HEK293T (cell line): Measurements from ENCODE around the gene ARAP2.

Experiments
- BHLHE40 ChIP-seq: fragments of 450-650 bp; IDR thresholded peaks from 2 replicates; pipeline ENCODE4 v1.6.1; 2016; ENCODE audit warnings: mild to moderate bottlenecking, moderate library complexity, borderline replicate concordance
- CTBP1 ChIP-seq: fragments of 450-650 bp; IDR thresholded peaks from 2 replicates; pipeline ENCODE4 v1.6.1; 2016; ENCODE audit warnings: borderline replicate concordance
- ELF4 ChIP-seq: fragments of 450-650 bp; IDR thresholded peaks from 2 replicates; pipeline ENCODE4 v1.6.1; 2017; ENCODE audit warnings: antibody characterized with exemption
- FOXA1 ChIP-seq: fragments of 450-650 bp; IDR thresholded peaks from 2 replicates; pipeline ENCODE4 v1.6.1; 2016; ENCODE audit warnings: mild to moderate bottlenecking
- FOXK2 ChIP-seq: fragments of 450-650 bp; IDR thresholded peaks from 2 replicates; pipeline ENCODE4 v1.6.1; 2016; ENCODE audit warnings: mild to moderate bottlenecking
- FOXM1 ChIP-seq: fragments of 450-650 bp; IDR thresholded peaks from 2 replicates; pipeline ENCODE4 v1.6.1; 2017; ENCODE audit warnings: mild to moderate bottlenecking, borderline replicate concordance
- LEF1 ChIP-seq: fragments of 450-650 bp; IDR thresholded peaks from 2 replicates; pipeline ENCODE4 v1.6.1; 2017; ENCODE audit warnings: mild to moderate bottlenecking, borderline replicate concordance
- NFRKB ChIP-seq: fragments of 450-650 bp; IDR thresholded peaks from 2 replicates; pipeline ENCODE4 v1.6.1; 2016; ENCODE audit warnings: mild to moderate bottlenecking, moderate library complexity
- PKNOX1 ChIP-seq: fragments of 450-650 bp; IDR thresholded peaks from 2 replicates; pipeline ENCODE4 v1.6.1; 2016
- SP1 ChIP-seq: fragments of 450-650 bp; IDR thresholded peaks from 2 replicates; pipeline ENCODE4 v1.6.1; 2017
- ZNF384 ChIP-seq: fragments of 450-650 bp; IDR thresholded peaks from 2 replicates; pipeline ENCODE4 v1.6.1; 2016

- TF ChIP-seq LEF1 (no peak), NFRKB (no peak), FOXM1 (no peak), SP1 (no peak), CTBP1 (no peak), BHLHE40 (no peak), FOXA1 (no peak), PKNOX1 (no peak), FOXK2 (no peak), ZNF384 (no peak), ELF4 (no peak)
Measured at GRCh38 chr4:36249610-36250009, 5.3 kb upstream of the ARAP2 start.
